ENCODE results near the gene OR51F2.

DNA sequence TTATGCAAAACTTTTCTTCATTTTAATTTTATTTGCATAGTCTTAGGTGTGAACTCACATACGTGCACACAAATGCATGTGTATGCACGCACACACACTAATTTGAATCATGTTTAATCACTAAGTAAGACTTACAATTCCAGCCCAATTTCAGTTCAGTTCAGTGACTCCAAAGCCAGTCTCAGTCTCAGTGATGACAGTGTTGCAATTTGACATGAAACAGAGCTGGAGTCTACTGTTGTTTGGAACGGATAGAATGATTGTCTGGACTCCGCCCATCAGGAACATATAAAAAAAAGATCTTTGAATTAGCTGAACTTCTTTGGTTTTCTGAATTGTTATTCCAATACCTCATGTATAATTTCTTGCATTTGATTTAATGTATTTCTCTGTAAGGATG lies 42.8 kb downstream of the OR51F2 start:
- TF ChIP-seq YY1 (IDR thresholded peaks at IDR 0.05; ENCODE audit: insufficient read depth, insufficient read length) (no peak), ZNF274 (IDR thresholded peaks at IDR 0.05; ENCODE audit: low read depth, low read length) (no peak)
